IPS DF 6.9 (cell line): ENCODE results near the gene SPACA7.

Source experiments
- DNase-seq: peaks from one replicate; pipeline ENCODE4 v3.0.0-alpha.2; 2013; ENCODE audit warnings: low read depth, low spot score
- H3K27ac ChIP-seq: one replicate; pipeline ENCODE4 v1.5.1; 2013; ENCODE audit warnings: low read length, control low read depth
- H3K27me3 ChIP-seq: 2 replicates; pipeline ENCODE4 v1.6.1; 2013; ENCODE audit warnings: mild to moderate bottlenecking, low read length; ENCODE audit not compliant: control insufficient read depth, insufficient read depth
- H3K36me3 ChIP-seq: 2 replicates; pipeline ENCODE4 v1.6.1; 2013; ENCODE audit warnings: low read length; ENCODE audit not compliant: control insufficient read depth, insufficient read depth
- H3K4me1 ChIP-seq: 2 replicates; pipeline ENCODE4 v1.6.1; 2013; ENCODE audit warnings: low read length; ENCODE audit not compliant: control insufficient read depth, insufficient read depth
- H3K4me3 ChIP-seq: 2 replicates; pipeline ENCODE4 v1.5.1; 2013; ENCODE audit warnings: mild to moderate bottlenecking, low read length
- H3K9me3 ChIP-seq: 2 replicates; pipeline ENCODE4 v1.6.1; 2013; ENCODE audit warnings: low read length, inconsistent platforms; ENCODE audit not compliant: control insufficient read depth, insufficient read depth
- WGBS: extraction: QIAGEN DNeasy Blood & Tissue Kit; methylation state at CpG from one replicate; pipeline ENCODE4 v1.1.7; 2013; ENCODE audit warnings: mixed read lengths, missing lambda C conversion rate; ENCODE audit not compliant: insufficient read length, insufficient coverage; 5-methylcytosine and 5-hydroxymethylcytosine counted together

The SPACA7 gene, protein sequence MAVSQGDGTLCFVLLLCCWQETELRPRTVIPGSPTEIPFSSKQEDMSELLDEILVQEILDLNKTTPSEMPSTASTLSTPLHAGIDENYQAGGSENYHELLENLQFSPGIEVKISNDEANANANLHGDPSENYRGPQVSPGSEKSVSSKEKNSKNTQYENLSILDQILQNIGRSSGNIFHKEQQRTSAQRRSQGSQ

DNA sequence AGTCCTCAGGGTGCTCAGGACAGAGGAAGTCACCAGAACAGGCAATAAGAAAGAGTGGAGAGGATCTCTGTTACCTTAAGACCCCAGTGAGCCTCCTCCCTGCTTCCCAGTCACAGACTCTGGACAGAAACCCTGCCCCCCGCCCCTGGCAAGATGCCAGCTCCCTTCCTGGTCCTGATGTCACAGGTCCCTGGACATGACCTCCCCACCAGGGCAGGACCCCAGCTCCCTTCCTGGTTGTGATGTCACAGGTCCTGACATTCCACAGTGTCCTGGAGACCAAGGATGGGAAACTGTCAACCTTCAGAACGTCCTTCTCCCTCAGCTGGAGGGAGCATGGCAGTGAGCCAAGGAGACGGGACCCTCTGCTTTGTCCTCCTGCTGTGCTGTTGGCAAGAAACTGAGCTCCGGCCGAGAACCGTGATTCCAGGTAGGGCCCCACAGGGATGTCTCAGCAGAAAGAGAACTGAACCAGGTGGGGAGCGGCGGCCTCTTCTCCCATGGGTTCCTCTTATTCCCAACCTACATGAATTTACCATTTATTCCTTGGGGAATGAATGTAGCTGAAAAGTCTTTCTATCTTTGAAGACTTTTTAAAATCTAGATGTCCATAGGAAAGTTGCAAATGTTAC lies at the start of gene SPACA7:
TSS of gene SPACA7 (plus strand) at position 306 of the 632 bp plus-strand sequence. CDS start at position 337, 31 bp downstream.
- Histone ChIP-seq H3K4me1 (no peaks in the 10 kb centered on the region; the same call in 1 of the 2 replicates), H3K36me3 (no peaks in the 10 kb centered on the region), H3K4me3 (no peak within 1 kb of the TSS), H3K9me3 (no peaks in the 10 kb centered on the region), H3K27ac (no peak within 1 kb of the TSS), H3K27me3 (no peaks in the 10 kb centered on the region)
- no peak for DNase-seq
- WGBS = no CpG with 5 or more reads among the region's 8 CpGs

DNA sequence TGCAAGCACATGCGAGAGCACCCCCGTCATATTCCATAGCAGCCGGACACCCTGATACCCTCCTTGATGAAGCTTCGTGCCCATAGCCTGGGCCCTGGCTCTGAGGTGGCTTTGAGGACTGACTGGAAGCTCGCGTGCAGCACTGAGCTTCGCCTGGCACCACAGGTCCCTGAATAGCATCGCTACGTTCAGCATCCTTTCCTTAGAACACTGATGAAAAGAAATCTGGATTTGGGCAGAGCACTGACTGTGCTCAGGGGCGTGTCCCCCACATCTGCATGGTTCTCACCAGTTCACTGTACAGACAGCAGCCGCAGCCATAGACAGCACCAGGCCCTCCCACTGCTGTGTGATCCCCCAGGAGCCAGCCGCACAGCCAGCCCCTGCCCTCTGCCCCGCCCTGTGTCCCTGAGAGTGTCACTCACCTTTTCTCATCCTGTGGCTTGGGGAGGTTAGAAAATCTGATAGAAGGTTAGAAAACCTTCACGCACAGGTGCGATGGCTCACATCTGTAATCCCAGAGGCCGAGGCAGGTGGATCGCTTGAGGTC lies 49.3 kb upstream of the SPACA7 start:
- no peak for DNase-seq
- H3K4me3 ChIP-seq = no peak overlapping the region
- H3K36me3 ChIP-seq = no peaks in the 10 kb centered on the region
- H3K4me1 ChIP-seq = no peaks in the 10 kb centered on the region
- no CpG with 5 or more reads among the region's 17 CpGs for WGBS
- no peaks in the 10 kb centered on the region for H3K9me3 ChIP-seq
- peaks cover 19% of the 10 kb centered on the region for H3K27me3 ChIP-seq
- H3K27ac ChIP-seq = no peak overlapping the region

DNA sequence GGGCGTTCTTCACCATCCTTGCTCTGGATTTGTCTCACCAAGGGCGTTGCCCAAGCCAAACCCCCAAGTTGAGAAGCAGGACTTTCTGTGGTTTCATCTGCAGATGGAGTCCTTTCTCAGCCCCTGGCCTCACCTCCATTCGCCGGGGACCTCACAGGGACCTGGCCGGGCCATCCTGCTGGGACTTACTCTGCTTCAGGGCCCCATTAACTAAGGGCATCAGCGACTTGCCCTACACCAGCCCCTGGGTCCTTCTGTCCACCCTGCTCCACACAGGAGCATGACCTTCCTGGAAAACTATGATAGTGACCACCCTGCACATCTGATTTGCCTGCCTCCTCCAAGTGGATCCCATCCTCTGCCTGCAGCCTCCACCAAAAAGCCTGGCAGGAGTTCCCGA lies 47.2 kb upstream of the SPACA7 start:
- Histone ChIP-seq H3K36me3 (no peaks in the 10 kb centered on the region), H3K4me3 (no peak overlapping the region), H3K9me3 (no peaks in the 10 kb centered on the region), H3K27me3 (peaks cover 34% of the 10 kb centered on the region), H3K4me1 (no peaks in the 10 kb centered on the region), H3K27ac (no peak overlapping the region)
- no CpG with 5 or more reads among the region's 7 CpGs for WGBS
- DNase-seq = no peak

DNA sequence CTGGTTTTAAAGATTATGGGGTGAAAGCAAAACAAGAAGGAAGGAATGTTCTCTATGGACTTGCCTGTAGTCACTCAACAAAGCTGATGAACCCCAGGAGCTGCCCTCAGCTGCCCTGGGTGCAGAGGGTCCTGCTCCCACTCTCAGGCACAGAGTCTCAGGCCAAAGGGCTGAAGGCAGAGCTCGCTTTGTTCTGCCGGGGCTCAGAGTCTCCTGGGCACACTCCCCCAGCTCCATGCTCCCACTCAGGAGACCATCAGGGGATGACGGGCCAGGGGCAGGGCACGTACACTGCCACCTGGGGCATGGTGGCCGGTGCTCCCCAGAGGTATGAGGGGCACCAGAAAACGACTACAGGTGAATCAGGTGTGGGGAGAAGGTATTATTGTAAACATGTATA lies 46.8 kb upstream of the SPACA7 start:
- Histone ChIP-seq H3K36me3 (no peaks in the 10 kb centered on the region), H3K9me3 (no peaks in the 10 kb centered on the region), H3K4me3 (no peak overlapping the region), H3K27ac (no peak overlapping the region), H3K4me1 (no peaks in the 10 kb centered on the region), H3K27me3 (peaks cover 34% of the 10 kb centered on the region)
- WGBS = no CpG with 5 or more reads among the region's 6 CpGs
- DNase-seq = no peak

DNA sequence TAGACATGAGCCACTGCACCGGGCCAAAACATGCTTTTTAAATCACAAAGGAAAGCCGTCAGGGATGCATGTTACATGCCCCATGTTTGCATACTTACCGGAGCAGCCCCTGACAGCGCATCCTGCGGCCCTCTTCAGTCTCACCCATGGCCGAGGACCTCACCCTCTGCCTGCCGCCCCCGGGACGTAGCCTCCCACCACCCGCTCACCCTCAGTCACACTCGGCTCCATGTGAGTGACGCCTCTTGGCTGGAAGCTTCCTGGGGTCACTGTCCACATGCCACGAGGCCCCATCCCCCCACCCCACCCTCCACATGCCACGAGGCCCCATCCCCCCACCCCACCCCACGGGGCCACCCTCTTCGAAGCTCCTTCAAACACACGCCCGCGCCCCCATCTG lies 46.1 kb upstream of the SPACA7 start:
- H3K4me1 ChIP-seq = no peaks in the 10 kb centered on the region
- no peak overlapping the region for H3K4me3 ChIP-seq
- H3K27ac ChIP-seq = no peak overlapping the region
- H3K36me3 ChIP-seq = no peaks in the 10 kb centered on the region
- DNase-seq = no peak
- H3K9me3 ChIP-seq = no peaks in the 10 kb centered on the region
- H3K27me3 ChIP-seq = peaks cover 34% of the 10 kb centered on the region
- WGBS = no CpG with 5 or more reads among the region's 19 CpGs

DNA sequence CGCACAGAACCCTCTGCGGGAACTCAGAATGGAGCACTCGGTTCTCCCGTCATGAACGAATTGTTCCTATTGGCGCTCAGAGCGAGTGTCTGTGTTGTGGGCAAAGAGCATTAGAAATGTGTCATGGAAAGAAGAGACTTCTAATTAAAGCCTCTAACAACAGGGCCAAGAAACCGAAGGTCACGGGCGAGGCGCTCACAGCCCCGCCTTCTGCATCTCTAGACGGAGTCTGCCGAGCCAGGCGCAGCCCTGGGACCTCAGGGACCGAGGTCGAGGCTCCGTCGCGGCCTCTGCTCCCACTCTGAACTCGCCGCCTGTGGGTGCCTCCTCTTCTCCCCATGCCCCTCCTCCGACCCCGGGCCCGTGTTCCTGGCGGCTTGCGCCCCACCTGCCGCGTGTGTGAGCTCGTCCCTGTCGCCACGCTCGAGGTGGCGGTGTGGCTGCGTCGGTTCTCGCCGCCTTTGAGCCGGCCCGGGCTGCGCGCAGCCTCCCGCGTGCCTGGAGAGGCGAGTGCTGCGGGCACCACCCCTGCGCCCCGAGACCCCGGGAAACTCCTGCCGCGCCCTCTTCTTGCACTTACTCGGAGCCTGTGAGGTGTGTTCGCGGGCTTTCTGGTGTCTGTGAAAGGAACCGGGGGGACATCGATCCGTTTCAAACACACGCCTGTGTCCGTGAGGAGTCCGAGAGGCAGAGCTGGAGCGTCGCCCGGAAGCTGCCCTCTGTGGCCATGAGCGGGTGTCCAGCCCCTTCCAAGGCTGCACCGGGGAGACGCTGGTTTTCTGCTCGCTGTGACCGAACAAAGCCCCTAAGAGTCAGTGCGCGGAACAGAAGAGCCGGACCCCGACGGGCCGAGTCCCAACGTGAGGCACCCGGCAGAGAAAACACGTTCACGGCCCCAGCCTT lies 45.4 kb upstream of the SPACA7 start:
- Histone ChIP-seq H3K4me1 (no peaks in the 10 kb centered on the region), H3K9me3 (no peaks in the 10 kb centered on the region), H3K4me3 (peak overlapping the region; percentile 2; the same call in 1 of the 2 replicates), H3K36me3 (no peaks in the 10 kb centered on the region), H3K27me3 (peaks cover 34% of the 10 kb centered on the region), H3K27ac (no peak overlapping the region)
- no CpG with 5 or more reads among the region's 78 CpGs for WGBS
- no peak for DNase-seq

DNA sequence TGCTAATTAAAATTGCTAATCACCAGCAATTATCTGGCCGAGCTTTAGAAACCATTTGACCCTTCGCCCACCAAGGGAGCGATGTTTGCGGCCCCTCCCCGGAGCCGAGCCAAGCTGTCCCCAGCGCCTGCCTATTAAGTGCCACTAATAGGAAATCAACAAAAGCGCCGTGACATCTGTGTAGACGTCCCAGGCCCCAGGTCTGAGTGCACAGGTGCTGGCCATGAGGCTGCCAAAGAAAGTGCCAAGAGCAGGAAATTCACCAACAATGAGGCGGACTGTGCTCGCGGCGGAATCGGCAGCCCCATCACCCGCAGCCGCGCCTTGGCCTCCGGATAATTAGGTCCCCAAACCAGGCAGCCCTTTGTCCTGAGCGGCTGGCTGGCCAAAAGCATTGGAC lies 44.5 kb upstream of the SPACA7 start:
- H3K4me3 ChIP-seq = no peak overlapping the region
- H3K27me3 ChIP-seq = peaks cover 34% of the 10 kb centered on the region

DNA sequence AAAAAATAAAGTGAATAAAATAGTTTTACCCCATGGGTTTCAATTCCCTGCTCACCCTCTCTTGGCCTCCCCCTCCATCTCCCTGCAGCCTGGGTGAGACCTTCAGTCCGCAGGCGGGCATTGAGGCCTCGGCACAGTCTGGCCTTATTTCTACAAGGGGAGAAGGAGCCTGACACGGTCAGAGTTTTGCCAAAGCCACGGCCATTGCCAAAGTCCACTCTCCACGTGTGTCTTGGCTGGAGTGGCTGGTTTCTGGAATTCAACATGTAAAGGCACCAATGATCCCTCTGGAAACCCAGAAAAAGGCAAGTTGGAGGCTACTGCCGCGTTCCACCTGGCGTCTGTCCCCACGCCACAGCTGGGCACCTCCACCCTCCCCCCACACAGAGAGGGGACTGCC lies 43.4 kb upstream of the SPACA7 start:
- Histone ChIP-seq H3K27ac (no peak overlapping the region), H3K4me1 (no peaks in the 10 kb centered on the region), H3K4me3 (no peak overlapping the region), H3K36me3 (no peaks in the 10 kb centered on the region), H3K9me3 (no peaks in the 10 kb centered on the region), H3K27me3 (peaks cover 34% of the 10 kb centered on the region)
- no peak for DNase-seq
- WGBS = no CpG with 5 or more reads among the region's 10 CpGs

More for the DNA sequence above, 44.5 kb upstream of the SPACA7 start:
- WGBS = no CpG with 5 or more reads among the region's 20 CpGs
- no peaks in the 10 kb centered on the region for H3K4me1 ChIP-seq
- no peaks in the 10 kb centered on the region for H3K36me3 ChIP-seq
- no peaks in the 10 kb centered on the region for H3K9me3 ChIP-seq
- H3K27ac ChIP-seq = no peak overlapping the region
- DNase-seq = no peak

DNA sequence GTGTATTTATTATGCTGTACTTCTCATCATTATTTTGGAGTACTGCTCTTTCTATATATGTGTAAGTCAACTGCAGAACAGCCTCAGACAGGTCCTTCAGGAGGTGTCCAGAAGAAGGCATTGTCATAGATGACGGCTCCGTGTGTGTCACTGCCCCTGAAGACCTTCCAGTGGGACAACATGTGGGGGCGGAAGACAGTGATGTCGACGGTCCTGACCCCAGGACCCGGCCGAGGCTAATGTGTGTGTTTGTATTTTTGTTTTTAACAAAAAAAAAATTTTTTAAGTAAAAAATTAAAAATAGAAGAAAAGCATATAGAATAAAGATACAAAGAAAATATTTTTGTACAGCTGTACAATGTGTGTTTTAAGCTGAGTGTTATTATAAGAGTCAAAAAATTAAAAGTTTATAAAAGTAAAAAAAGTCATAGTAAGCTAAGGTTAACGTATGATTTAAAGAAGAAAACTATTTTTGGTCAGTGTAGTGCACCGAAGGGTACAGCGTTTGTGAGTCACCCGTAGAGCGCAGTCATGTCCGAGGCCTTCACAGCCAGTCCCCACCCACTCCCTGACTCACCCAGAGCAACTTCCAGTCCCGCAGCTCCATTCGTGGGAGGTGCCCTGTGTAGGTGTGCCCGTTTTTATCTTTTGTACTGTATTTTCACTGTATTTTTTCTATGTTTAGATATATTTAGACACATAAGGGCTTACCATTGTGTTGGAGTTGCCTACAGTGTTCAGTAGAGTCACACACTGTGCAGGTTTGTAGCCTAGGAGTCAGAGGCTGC lies 42.2 kb upstream of the SPACA7 start:
- WGBS = no CpG with 5 or more reads among the region's 16 CpGs

DNA sequence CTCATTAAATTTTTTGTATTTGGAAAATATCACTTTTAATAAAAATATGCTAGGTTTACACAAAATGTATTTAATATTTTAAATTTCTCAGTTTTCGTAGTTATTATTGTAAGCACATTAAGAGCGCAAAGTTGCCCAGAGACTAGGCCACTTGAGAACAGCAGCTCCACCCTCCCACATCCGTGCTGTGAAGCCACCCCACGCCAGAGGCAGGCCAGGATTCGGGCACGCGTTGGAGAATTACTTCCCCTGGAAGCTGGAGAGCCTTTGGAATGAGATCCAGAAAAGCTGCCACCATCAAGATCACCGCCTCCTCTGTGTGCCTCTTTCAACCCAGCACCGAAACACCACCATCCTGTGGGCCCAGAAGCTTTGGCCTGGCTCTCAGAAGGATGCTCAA lies 41.0 kb upstream of the SPACA7 start:
- no peak overlapping the region for H3K27ac ChIP-seq
- no peak overlapping the region for H3K4me3 ChIP-seq
- H3K36me3 ChIP-seq = no peaks in the 10 kb centered on the region
- no peaks in the 10 kb centered on the region for H3K4me1 ChIP-seq
- no peaks in the 10 kb centered on the region for H3K9me3 ChIP-seq
- DNase-seq = no peak
- peaks cover 30% of the 10 kb centered on the region for H3K27me3 ChIP-seq
- no CpG with 5 or more reads among the region's 9 CpGs for WGBS

More for the DNA sequence above, 42.2 kb upstream of the SPACA7 start:
- H3K4me1 ChIP-seq = no peaks in the 10 kb centered on the region
- no peak overlapping the region for H3K27ac ChIP-seq
- H3K27me3 ChIP-seq = peaks cover 34% of the 10 kb centered on the region
- H3K4me3 ChIP-seq = no peak overlapping the region
- H3K36me3 ChIP-seq = no peaks in the 10 kb centered on the region
- no peaks in the 10 kb centered on the region for H3K9me3 ChIP-seq
- DNase-seq = no peak
